IPS-NIHi7 (cell line): ENCODE data around the gene NUP214.
"Not testable (repeated sequence)": the region's sequence is repeated elsewhere in the genome, so short reads cannot be mapped to it uniquely, and the experiment has no call there.

Source experiments
- DNase-seq: peaks from one replicate; pipeline ENCODE4 v3.0.0; 2012; ENCODE audit warnings: mixed read lengths; ENCODE audit errors: extremely low spot score

The NUP214 gene

DNA sequence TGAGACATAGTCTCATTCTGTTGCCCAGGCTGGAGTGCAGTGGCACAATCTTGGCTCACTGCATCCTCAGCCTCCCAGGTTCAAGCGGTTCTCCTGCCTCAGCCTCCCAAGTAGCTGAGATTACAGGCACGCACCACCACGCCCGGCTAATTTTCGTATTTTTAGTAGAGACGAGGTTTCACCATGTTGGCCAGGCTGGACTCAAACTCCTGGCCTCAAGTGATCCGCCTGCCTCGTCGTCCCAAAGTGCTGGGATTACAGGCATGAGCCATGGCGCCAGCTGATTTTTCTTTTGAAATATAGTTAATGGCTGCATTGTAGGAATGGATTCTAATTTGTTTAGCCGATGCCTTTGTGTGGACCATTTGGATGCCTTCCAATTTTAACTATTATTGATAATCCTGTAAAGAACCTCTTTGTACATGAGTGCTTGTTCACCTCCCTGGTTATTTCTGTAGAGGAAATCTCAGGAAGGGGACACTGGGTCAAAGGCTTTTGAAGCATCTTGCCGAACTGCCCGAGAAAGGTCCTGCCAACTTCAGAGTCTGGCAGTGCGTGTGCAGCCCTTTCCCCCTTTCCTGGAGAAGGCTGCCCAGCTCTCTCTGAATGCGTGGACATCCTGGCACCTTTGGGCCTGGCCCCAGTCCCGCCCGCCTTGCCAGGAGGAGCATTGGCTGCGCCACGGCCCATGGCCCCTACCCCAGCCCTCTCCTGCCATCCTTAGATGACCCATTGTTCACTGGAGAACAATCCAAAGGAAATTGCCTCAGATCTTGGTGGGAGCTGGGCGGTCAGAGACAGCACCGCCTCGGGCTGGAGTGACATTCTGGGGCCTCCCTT lies 8.9 kb upstream of the NUP214 start:
- no peak for DNase-seq

DNA sequence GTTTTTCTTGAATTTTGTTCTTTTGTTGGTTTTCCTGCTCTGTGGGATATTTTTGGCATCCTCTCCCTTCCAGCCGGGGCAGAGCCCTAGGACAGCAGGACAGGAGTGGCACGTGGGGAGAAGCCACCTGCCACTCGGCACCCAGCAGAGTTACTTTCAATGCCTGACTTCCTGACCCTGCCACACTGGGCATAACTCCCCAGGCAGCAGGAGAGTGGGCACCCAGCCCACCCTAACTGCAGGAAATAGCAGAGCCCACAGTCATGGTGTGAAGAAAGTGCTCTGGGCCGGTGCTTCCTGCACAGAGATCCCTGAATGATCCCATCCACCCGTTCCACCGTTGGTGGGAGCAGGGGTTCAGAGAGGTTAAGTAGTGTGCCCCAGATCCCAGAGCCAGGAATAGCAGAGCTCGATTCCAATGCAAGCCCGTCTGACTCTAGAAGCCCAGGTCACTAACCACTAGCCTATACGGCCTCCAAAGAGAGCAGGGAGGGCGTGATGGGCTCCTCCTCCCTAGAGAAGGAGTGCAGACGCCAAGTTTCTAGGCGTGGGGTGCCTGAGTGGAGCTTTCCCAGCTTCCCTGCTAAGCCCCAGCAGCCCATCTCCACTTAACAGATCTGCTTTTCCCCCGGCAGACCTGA lies 8.1 kb upstream of the NUP214 start:
- no peak for DNase-seq

GRCh38 chr9:131117762-131118145 lies 7.6 kb upstream of the NUP214 start:
- DNase-seq: no peak

DNA sequence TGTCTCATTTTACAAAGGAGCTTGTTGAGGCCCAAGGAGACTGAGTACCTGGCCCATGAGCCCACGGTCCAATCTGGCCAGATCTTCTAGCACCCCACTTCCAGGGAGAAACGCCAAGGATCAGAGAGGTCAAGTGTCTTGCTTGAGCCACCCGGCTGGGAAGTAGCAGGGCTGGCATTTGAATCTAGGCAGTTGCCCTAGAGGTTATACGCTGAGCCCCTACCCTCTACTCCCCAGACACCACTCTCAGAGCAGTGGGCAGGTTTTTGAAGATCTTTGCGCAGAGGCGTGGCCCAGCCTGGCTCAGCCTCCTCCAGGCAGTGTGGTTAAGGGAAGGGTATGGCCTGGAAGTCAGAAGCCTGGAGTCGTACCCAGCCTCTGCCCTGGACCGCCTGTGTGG lies 5.8 kb upstream of the NUP214 start:
- no peak for DNase-seq

DNA sequence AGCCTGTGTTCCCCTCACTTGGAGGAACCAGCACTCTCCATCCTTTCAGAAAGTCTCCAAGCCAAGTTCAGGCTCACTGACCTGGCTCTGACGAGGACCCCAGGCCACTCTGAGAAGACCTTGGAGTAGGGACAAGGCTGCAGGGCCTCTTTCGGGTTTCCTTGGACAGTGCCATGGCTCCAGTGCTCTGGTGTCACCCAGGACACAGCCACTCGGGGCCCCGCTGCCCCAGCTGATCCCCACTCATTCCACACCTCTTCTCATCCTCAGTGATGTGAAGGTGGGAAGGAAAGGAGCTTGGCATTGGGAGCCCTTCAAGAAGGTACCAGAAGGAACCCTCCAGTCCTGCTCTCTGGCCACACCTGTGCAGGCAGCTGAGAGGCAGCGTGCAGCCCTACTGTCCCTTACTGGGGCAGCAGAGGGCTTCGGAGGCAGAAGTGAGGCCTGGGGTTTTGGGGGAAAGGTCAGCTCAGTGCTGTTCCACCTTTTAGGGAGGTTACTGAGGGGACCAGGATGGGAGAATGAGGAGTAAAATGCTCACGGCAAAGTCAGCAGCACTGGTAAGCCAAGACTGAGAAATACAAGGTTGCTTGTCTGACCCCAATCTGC lies 4.7 kb upstream of the NUP214 start:
- no peak for DNase-seq

DNA sequence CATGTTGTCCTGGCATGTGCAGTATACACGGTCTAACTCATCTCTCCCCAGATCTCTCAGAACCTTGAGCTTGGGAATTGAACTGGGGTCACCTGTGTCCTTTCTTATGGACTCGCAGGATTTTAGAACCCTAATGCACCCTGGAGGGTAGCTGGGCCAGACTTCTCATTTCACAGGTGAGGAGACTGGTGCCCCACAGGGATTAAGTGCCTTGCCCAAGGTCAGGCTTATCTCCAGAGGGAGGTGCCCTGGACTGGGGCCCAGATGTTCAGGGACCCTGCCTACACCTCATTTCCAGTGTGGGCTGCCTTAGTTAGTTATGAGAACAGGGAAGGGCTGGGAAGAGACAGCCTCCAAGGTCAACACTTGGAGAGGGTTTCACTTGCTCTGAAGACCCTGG lies 4.0 kb upstream of the NUP214 start:
- DNase-seq: no peak

- no peak for DNase-seq
Measured at GRCh38 chr9:131122158-131122557, 3.2 kb upstream of the NUP214 start.

- no peak for DNase-seq
Measured at GRCh38 chr9:131125038-131125287, 423 bp upstream of the NUP214 start.

DNA sequence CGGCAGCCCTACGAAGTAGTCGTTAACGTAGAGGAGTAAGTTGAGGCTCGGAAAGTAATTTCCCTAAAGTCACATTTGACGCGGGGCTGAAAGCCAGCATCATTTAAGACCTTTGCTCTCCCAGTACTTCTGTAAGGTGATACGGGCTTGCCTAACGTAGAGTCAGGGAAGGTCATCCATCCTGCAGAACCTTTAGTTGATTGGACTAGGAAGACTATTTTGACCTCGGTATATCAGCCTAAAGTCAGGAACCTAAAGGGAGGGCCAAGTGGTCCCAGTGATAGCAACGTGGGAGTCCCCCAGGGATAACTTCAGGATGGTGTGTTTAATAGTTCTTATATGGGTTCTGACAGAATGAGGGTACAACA lies 657 bp downstream of the NUP214 start:
- no peak for DNase-seq

DNA sequence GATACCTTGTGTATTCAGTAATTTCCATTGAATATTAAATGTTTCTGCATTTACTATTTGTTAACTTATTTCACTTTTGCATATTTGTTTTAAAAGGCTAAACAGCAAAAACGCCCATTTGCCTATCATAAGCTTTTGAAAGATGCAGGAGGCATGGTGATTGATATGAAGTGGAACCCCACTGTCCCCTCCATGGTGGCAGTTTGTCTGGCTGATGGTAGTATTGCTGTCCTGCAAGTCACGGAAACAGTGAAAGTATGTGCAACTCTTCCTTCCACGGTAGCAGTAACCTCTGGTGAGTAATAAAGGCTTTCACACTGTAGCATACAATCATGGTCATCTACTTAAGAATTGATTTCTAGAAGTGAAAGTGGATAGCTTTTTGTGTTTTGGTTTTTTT lies 3.8 kb downstream of the NUP214 start:
- no peak for DNase-seq

DNA sequence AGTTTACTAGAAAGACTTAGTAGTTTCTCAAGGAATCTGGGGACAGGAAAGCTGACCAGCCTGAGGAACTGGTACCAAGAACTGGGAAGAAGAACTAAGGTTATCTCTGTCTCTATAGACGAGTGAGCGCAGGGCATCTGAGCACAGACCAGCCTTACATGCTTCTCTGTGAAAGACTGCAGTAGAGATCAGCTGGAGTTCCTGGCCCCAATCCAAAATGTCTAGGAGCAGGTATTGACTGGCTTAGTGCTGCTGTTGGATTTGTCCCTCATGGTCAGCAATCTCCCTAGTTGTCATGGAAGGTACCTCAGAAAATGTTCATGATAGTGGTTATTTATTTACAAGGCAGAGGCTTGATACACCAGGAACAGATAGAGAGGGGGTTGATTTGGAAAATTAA lies 13.3 kb downstream of the NUP214 start:
- no peak for DNase-seq

DNA sequence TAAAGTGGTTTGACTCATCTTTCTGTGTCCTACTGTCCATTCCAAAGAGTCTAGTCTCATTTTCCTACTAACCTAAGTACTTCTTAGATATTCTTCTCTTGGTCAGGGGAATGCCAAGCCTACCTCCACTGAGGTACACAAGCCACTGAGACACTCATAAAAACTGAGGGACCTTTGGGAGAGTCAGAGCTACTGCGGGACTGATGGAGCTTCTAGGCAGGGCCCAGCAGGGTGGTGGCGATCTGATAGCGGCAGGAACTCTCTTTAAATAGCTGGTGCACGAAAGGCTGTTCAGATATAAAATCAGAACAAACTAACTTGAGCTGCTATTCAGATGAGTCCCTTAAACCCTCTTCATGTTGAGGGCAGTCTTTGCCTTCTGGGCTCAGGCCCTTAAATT lies 14.7 kb downstream of the NUP214 start:
- no peak for DNase-seq

DNA sequence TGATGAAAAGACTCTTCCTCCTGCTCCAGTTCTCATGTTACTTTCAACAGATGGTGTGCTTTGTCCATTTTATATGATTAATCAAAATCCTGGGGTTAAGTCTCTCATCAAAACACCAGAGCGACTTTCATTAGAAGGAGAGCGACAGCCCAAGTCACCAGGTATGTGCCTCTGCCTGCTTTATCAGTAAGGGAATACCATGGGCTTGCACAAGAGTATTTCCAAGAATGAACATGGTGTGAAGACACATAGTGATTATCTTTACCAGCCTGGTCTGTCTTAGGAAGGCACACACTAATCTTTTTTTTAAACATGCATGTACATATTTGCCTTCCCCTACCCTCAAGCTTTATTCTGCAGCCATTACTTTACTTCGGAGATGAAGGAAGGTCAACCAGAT lies 15.2 kb downstream of the NUP214 start:
- DNase-seq: no peak

DNA sequence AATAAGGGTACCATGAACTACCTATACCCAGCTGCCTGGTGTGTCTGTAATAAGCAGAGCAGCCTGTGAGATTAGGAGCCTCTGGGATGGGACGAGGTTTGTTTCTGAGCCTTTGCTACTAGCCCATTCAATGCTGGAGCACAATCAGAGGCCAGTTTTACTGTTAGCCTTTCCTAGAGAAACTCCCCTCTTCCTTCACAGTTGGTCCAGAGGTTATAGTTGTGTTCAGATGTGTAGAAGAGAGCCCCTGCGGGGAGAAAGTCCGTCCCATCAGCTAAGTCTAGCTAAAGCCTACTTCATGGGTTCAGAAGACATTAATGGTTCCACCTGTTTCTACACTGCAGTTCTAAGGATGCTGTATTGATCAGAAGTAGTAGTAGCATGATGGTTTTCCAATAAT lies 16.8 kb downstream of the NUP214 start:
- DNase-seq: no peak

DNA sequence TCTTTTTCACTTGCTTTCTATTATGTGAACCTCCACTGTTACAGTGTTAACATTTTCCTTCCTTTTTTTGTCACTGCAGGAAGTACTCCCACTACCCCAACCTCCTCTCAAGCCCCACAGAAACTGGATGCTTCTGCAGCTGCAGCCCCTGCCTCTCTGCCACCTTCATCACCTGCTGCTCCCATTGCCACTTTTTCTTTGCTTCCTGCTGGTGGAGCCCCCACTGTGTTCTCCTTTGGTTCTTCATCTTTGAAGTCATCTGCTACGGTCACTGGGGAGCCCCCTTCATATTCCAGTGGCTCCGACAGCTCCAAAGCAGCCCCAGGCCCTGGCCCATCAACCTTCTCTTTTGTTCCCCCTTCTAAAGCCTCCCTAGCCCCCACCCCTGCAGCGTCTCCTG lies 18.8 kb downstream of the NUP214 start:
- DNase-seq: no peak

GRCh38 chr9:131145245-131145644 lies 19.9 kb downstream of the NUP214 start:
- no peak for DNase-seq

GRCh38 chr9:131146186-131146585 lies 20.8 kb downstream of the NUP214 start:
- no peak for DNase-seq

GRCh38 chr9:131148276-131148675 lies 22.9 kb downstream of the NUP214 start:
- DNase-seq: no peak

DNA sequence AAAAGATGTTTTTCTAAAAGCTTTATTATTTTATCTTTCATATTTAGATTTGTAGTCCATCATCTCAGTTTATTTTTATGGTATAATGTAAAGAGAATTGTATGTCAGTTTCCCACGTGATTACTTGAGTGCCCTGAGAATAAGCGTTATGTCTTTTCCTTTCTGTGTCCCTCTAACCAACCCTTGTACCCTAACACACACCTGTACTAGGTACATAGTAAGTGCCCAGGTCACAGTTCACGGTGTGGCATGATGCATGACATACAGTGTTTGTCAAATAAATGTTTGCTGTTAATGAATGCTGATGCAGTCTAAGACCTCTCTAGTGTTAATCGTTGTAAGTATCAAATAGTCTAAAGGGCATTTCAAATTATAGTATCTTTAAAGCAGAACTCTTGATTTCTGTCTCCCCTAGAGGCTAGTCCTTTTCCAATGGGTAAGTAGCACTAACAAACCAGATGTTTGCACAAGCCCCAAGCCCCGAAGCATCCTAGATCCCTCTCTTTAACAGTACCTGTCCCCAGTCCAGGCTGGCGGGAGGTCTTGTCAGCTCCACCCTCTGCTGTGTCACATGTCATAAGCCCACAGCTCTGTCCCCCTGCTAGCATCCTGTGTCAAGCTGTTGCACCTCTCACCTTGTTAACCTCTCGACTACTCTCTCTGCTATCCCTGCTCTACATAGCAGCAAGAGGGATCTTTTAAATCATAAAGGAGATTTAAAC lies 23.7 kb downstream of the NUP214 start:
- DNase-seq: peak; percentile 29

GRCh38 chr9:131149688-131150053 lies 24.3 kb downstream of the NUP214 start:
- no peak for DNase-seq

- DNase-seq: no peak
Measured at GRCh38 chr9:131153595-131153994, 28.2 kb downstream of the NUP214 start.

- DNase-seq: not testable (repeated sequence)
Measured at GRCh38 chr9:131158673-131159072, 33.3 kb downstream of the NUP214 start.
